Peyer's patch (tissue), 4 donors: Measurements from ENCODE around the gene PGRMC2.

Experiments used
- CTCF ChIP-seq, 6 experiments: fragments of 450-650 bp in 4 of 6; fragments of 200-600 bp in 2 of 6; sonication (generic) in 1 of 6; IDR thresholded peaks; one replicate each; pipeline ENCODE4 v1.5.1; 2017 to 2019; ENCODE audit warnings: antibody characterized with exemption in 6 of 6, mild to moderate bottlenecking in 3 of 6, moderate library complexity in 1 of 6
- POLR2A ChIP-seq, 2 donors: fragments of 450-650 bp; IDR thresholded peaks; one replicate each; pipeline ENCODE4 v1.5.1; 2017; ENCODE audit warnings: antibody characterized with exemption in 2 of 2, mild to moderate bottlenecking in 2 of 2, moderate library complexity in 2 of 2

- TF ChIP-seq POLR2A (IDR thresholded peaks at IDR 0.05) = peak; percentile 55 to 76
- TF ChIP-seq CTCF (IDR thresholded peaks at IDR 0.05) = no peak
Measured at GRCh38 chr4:128287141-128287870, at the start of gene PGRMC2.
